ENCODE data around the gene PLEKHH1.
"Not testable (repeated sequence)": the region's sequence is repeated elsewhere in the genome, so short reads cannot be mapped to it uniquely, and the experiment has no call there.

Gene PLEKHH1

DNA sequence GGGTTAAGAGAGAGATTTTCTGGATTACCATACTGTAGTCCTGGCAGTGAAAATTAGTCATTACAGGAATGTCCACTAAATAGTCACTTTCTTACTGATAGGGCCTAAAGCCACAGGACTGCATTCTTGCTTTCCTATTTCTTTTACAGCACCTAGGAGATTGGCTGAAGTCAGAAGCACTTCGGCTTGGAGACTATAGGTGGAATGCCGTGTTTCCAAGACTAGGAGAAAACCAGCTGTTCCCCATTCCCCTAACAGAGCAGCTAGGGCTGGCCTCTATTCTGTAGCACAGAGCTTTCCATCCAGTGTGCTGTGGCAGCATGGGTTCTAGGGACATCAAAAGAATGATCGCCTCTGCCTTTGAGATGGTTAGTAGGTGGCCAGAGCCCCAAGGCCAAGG is 51.9 kb downstream of the PLEKHH1 start:
- H3K27ac ChIP-seq, result no peak overlapping the region

DNA sequence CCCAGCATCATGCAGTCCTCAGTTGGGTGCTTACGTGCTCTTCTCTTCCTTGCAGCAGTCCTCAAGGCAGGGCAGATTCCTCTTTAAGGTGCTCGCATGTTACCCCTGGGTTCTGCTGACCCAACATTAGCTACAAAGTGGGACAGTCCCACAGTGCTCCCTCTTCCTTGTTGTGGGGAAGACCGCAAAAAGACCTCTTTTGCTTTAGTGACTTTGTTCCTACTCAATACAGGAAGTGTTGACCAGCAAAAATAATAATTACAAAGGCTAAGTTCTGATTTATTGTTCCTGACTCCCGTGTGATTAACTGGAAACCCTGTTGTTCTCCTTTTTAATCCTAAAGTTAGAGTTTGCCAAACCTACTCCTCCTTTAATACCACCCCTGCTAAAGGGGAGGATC is 53.3 kb downstream of the PLEKHH1 start:
- H3K4me3 ChIP-seq, result no peak overlapping the region
- DNase-seq (ENCODE audit: low spot score), result no peak
- TF ChIP-seq, protein P1, sequence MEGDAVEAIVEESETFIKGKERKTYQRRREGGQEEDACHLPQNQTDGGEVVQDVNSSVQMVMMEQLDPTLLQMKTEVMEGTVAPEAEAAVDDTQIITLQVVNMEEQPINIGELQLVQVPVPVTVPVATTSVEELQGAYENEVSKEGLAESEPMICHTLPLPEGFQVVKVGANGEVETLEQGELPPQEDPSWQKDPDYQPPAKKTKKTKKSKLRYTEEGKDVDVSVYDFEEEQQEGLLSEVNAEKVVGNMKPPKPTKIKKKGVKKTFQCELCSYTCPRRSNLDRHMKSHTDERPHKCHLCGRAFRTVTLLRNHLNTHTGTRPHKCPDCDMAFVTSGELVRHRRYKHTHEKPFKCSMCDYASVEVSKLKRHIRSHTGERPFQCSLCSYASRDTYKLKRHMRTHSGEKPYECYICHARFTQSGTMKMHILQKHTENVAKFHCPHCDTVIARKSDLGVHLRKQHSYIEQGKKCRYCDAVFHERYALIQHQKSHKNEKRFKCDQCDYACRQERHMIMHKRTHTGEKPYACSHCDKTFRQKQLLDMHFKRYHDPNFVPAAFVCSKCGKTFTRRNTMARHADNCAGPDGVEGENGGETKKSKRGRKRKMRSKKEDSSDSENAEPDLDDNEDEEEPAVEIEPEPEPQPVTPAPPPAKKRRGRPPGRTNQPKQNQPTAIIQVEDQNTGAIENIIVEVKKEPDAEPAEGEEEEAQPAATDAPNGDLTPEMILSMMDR (IDR thresholded peaks at IDR 0.05), result no peak
- H3K27ac ChIP-seq, result no peak overlapping the region

More for the DNA sequence above, 51.9 kb downstream of the PLEKHH1 start:
- no peak for DNase-seq (ENCODE audit: low spot score)
- TF ChIP-seq, protein P1 (IDR thresholded peaks at IDR 0.05), result no peak
- no peak overlapping the region for H3K4me3 ChIP-seq

DNA sequence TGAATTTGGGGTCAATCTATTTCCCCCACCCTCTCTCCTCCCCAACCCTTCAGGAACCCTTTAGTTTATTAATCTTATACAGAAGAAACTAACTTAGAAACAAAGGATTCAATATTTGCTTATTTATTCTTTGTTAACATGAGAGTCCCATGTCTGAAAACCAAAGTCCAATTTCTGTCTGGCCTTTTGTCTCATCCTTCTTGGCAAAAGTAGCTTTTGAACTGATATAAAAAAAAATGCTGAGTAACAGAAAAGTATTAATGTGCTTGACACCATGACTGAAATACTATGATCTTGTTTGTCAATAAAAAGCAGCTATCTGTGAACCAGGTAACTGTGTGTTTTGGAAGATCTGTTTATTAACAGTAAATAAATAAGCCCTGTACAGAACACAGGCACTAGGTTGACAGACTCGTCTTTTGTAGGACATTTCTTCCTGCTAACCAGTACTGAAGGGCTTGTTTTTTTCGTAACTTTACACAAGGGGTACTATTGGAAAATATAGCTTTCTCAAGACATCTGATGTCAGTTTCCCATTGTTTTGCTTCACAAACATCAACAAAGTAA is 56.2 kb downstream of the PLEKHH1 start:
- no peak overlapping the region for H3K27ac ChIP-seq
- DNase-seq (ENCODE audit: low spot score), result no peak
- no peak overlapping the region for H3K4me3 ChIP-seq
- TF ChIP-seq, protein P1 (IDR thresholded peaks at IDR 0.05), result no peak

GRCh38 chr14:67593650-67594049 is 60.6 kb downstream of the PLEKHH1 start:
- not testable (repeated sequence) for H3K27ac ChIP-seq; DNase-seq (ENCODE audit: low spot score); H3K4me3 ChIP-seq

DNA sequence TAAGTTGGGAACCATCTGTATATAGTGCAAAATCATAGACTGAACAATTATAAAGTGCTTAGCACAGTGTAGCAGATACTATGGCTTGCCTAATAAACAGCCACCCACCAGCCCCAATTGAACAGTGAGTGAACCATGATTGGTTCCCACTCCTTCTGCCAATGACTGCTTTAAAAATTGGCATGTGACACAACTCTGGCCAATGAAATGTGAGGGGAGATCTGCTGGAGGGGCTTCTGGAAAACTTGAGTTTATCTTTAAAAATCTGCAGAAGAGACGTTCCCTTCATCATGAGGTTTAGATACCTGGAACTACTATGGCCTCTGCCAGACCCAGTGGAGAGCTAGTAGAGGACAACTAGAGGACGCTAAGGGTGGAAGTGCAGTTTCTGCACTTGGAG is 62.3 kb downstream of the PLEKHH1 start:
- H3K27ac ChIP-seq, result no peak overlapping the region
- TF ChIP-seq, protein P1 (IDR thresholded peaks at IDR 0.05), result no peak
- DNase-seq (ENCODE audit: low spot score), result no peak
- no peak overlapping the region for H3K4me3 ChIP-seq

GRCh38 chr14:67599698-67600561 is 66.8 kb downstream of the PLEKHH1 start, which contains the start of gene PIGH:
Gene PIGH (minus strand): TSS chr14:67600268. CDS start chr14:67600203, 65 bp downstream.
- peak within 1 kb of the TSS; percentile 94 for H3K4me3 ChIP-seq
- DNase-seq (ENCODE audit: low spot score), result peak; percentile 93
- TF ChIP-seq, protein P1 (IDR thresholded peaks at IDR 0.05), result no peak
- H3K27ac ChIP-seq, result peak within 1 kb of the TSS; percentile 91 to 96

DNA sequence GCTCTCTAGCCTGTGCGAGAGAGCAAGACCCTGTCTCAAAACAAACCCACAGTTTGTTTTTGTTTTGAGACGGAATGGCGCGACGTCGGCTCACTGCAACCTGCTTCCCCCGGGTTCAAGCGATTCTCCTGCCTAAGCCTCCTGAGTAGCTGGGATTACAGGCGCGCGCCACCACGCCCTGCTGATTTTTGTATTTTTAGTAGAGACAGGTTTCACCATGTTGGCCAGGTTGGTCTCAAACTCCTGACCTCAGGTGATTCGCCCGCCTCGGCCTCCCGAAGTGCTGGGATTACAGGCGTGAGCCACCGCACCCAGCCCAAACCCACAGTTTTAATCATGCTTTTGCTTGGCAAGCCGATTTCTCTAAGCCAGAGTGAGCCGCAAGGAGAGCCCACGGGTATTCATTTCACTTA is 67.5 kb downstream of the PLEKHH1 start:
- DNase-seq (ENCODE audit: low spot score), result not testable (repeated sequence)
- H3K4me3 ChIP-seq, result peak overlapping the region; percentile 94
- peak overlapping the region; percentile 91 to 96 for H3K27ac ChIP-seq

DNA sequence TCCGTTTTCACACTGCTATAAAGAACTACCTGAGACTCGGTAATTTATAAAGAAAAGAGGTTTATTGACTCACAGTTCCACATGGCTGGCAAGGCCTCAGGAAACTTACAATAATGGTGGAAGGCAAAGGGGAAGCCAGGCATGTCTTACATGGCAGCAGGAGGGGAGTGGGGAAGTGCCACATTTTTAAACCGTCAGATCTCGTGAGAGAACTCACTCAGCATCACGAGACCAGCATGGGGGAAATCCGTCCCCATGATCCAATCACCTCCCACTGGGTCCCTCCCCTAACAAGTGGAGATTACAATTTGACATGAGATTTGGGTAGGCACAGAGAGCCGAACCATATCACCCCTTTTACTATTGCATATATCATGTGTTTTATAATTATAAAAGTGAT is 69.0 kb downstream of the PLEKHH1 start:
- Histone ChIP-seq H3K27ac (no peak overlapping the region), H3K4me3 (no peak overlapping the region)
- DNase-seq (ENCODE audit: low spot score), result no peak
- TF ChIP-seq, protein P1 (IDR thresholded peaks at IDR 0.05), result no peak

Data from coronary artery (tissue), 2 donors.